Panc1 (cell line): ENCODE data around the gene DNPH1.

Experiments
- CTCF ChIP-seq: fragments of 450-650 bp; IDR thresholded peaks from 2 replicates; pipeline ENCODE4 v1.5.1; 2017; ENCODE audit warnings: mild to moderate bottlenecking
- TCF7L2 ChIP-seq: IDR thresholded peaks from 2 replicates; pipeline ENCODE4 v1.6.1; 2011; ENCODE audit warnings: mild to moderate bottlenecking, low read depth, low read length, inconsistent platforms

DNA sequence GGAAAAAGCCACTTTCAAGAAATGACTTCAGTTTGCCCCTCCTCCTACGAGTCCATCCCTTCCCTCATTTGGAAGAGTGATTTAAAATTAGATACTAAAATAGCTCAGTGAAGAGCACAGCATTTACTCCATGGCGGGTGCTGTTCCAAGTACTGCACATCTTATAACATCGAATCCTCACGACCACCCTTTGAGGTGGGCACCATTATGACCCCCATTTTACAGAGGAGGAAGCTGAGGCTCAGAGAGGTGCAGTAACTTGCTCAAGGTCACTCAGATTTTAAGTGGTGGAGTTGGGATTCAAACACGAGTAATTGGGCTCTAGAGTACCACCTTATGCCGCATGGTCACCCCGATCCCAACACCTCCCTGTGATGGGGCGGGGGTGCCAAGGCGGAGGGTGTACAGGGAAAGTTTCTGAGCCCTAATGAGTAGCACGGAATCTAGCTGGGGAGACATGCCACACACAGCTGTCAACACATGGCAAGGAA is 39.5 kb upstream of the DNPH1 start:
- TF ChIP-seq CTCF (no peak), TCF7L2 (no peak)
